Glutamatergic neuron (in vitro differentiated cells): Measurements from ENCODE around the gene PTPN7. TPM values are rescaled to one million over a fixed set of nuclear protein-coding genes. Genes with fewer than 3 reads are reported as not detected.

Experiments
- DNase-seq: peaks from one replicate; pipeline ENCODE4 v3.0.0; 2022
- H3K27ac Mint-ChIP-seq: one replicate; pipeline ENCODE4 v1.8.0; 2020; ENCODE audit warnings: mild to moderate bottlenecking, mixed read lengths, inconsistent platforms; ENCODE audit not compliant: unreplicated experiment
- H3K27me3 Mint-ChIP-seq: one replicate; pipeline ENCODE4 v1.8.0; 2020; ENCODE audit warnings: mild to moderate bottlenecking, moderate library complexity, mixed read lengths, inconsistent platforms; ENCODE audit not compliant: unreplicated experiment
- H3K36me3 Mint-ChIP-seq: one replicate; pipeline ENCODE4 v1.8.0; 2020; ENCODE audit warnings: mild to moderate bottlenecking, mixed read lengths, inconsistent platforms; ENCODE audit not compliant: unreplicated experiment
- H3K4me1 Mint-ChIP-seq: one replicate; pipeline ENCODE4 v1.8.0; 2020; ENCODE audit warnings: mild to moderate bottlenecking, low read depth, mixed read lengths, inconsistent platforms; ENCODE audit not compliant: unreplicated experiment
- H3K4me3 Mint-ChIP-seq: one replicate; pipeline ENCODE4 v1.8.0; 2020; ENCODE audit warnings: mild to moderate bottlenecking, mixed read lengths, inconsistent platforms; ENCODE audit not compliant: unreplicated experiment
- H3K9me3 Mint-ChIP-seq: one replicate; pipeline ENCODE4 v1.8.0; 2020; ENCODE audit warnings: mild to moderate bottlenecking, moderate library complexity, mixed read lengths, inconsistent platforms; ENCODE audit not compliant: unreplicated experiment
- CTCF ChIP-seq: fragments of 200-600 bp; sonication (generic); IDR thresholded peaks from one replicate; pipeline ENCODE4 v1.5.0; 2021; ENCODE audit not compliant: partially characterized antibody, unreplicated experiment
- total RNA-seq: library from RNA; stranded (reverse); fragmentation: NEBNext Ultra II Directional; extraction: Animal tissue kit (Norgen Biotek cat#: 25700); gene quantifications from one replicate; pipeline ENCODE4 v1.2.1, GENCODE V29; 2021; ENCODE audit not compliant: unreplicated experiment

The PTPN7 gene
- total RNA-seq, 1 donor from 2014 or later, result not detected

GRCh38 chr1:202200112-202200548 lies 39.7 kb upstream of the PTPN7 start:
- no peaks in the 10 kb centered on the region for H3K36me3 Mint-ChIP-seq

DNA sequence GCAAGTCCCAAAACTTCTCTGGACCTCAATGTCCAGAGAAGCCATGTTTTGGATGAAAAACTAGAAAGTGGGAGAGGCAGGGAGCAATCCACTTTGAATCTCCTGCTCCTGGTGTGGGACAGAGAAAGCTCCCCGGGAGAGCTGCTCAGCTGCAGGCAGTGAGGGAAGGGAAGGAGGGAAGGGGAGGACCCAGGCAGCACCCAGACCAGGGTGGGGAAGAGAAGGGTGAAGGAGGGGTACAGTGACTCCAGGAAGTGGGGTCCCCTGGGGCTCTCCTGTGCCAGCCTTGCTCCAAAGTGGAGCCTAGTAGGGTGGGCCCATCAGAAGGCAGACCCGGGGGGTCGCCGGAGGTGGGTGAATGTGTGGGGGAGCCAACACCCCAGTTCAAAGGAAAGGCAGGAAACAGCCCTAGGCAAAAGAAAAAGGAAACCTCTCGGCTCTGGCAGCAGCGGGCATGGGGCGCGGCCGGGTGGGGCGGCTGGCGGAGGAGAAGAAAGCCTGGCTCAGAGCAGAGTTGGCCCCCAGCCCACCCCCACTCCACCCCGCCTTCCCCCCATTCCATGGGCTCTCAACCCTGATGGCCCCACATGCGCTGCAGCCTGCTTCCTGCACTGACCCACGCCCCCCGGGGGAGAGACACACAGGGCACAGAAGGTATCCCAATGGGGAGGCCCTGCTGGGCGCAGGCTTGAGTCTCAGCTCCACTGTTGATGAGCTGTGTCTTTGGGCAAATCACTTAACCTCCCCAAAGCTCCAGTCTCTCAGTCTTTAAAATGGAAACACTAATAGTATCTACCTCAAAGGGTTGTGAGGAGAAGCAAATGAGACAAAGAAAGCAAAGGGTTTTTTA lies 38.9 kb upstream of the PTPN7 start:
- no peak for DNase-seq
- TF ChIP-seq CTCF, result no peak
- peaks cover 13% of the 10 kb centered on the region for H3K27me3 Mint-ChIP-seq

More at GRCh38 chr1:202200112-202200548, 39.7 kb upstream of the PTPN7 start:
- H3K9me3 Mint-ChIP-seq, result peaks cover 5% of the 10 kb centered on the region
- no peak overlapping the region for H3K4me3 Mint-ChIP-seq
- DNase-seq, result no peak
- peaks cover 12% of the 10 kb centered on the region for H3K27me3 Mint-ChIP-seq
- no peak for TF ChIP-seq CTCF
- peaks cover 4% of the 10 kb centered on the region for H3K4me1 Mint-ChIP-seq
- no peak overlapping the region for H3K27ac Mint-ChIP-seq

GRCh38 chr1:202198366-202198724 lies 37.9 kb upstream of the PTPN7 start:
- Mint-ChIP-seq H3K36me3 (no peaks in the 10 kb centered on the region), H3K4me1 (peaks cover 4% of the 10 kb centered on the region), H3K27me3 (peaks cover 14% of the 10 kb centered on the region), H3K4me3 (no peak overlapping the region), H3K9me3 (peaks cover 4% of the 10 kb centered on the region), H3K27ac (no peak overlapping the region)
- no peak for TF ChIP-seq CTCF
- DNase-seq, result no peak

More for the DNA sequence above, 38.9 kb upstream of the PTPN7 start:
- Mint-ChIP-seq H3K27ac (no peak overlapping the region), H3K36me3 (no peaks in the 10 kb centered on the region), H3K4me1 (peaks cover 4% of the 10 kb centered on the region), H3K9me3 (peaks cover 5% of the 10 kb centered on the region), H3K4me3 (no peak overlapping the region)

DNA sequence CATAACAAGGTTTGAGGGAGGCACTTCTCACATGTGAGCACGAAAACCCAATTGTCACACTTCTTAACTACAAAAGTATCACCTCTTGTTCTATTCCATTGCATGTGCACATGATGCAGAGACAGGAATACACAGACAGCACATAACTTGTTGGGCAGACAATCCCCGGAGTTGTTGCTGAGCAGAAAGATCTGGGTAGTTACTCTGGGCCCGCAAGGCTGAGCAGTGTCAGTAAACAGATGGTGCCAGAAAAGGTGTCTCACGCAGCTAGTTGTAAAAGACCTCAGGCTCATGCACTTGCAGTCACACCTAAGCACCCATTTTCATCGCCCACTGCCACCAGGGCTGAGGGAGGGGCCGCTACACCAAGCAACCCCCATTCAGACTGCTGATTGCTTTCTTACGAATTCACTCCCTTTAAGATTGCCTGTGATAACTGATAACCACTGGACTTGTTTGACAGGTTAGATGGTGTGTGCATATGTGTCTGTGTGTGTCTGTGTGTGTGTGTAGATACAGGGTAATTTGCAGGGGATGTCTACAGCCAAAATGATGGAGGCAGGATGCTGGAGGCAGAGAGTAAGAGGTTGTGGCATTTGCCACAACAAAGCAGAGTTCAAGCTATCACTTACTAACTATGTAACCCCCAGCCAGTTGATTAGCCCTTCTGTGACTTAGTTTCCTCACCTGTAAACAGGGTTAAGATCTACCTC lies 37.4 kb upstream of the PTPN7 start:
- Mint-ChIP-seq H3K4me1 (peaks cover 4% of the 10 kb centered on the region), H3K27me3 (peaks cover 14% of the 10 kb centered on the region), H3K27ac (no peak overlapping the region), H3K4me3 (no peak overlapping the region), H3K9me3 (peaks cover 4% of the 10 kb centered on the region), H3K36me3 (no peaks in the 10 kb centered on the region)
- no peak for TF ChIP-seq CTCF
- no peak for DNase-seq

DNA sequence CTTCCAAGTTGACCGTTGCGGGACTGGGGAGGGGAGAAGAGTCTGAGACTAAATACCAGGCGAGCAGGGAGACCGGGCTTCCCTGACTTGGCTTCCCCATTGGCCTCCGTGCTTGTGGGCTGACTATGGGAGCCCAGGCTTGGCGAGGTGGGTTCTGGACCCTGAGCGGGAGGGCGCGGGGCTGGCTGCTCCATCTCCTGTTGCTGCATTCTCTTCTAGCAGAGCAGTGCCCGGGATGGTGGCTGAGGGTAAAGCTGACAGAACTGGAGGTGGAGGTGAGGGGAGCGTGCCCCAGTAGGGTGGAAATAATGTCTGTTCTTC lies 33.9 kb upstream of the PTPN7 start:
- H3K4me3 Mint-ChIP-seq, result no peak overlapping the region
- peaks cover 17% of the 10 kb centered on the region for H3K27me3 Mint-ChIP-seq

More for the DNA sequence above, 33.9 kb upstream of the PTPN7 start:
- peaks cover 3% of the 10 kb centered on the region for H3K9me3 Mint-ChIP-seq
- no peak for DNase-seq
- no peaks in the 10 kb centered on the region for H3K36me3 Mint-ChIP-seq
- TF ChIP-seq CTCF, result no peak
- H3K27ac Mint-ChIP-seq, result no peak overlapping the region
- H3K4me1 Mint-ChIP-seq, result peaks cover 10% of the 10 kb centered on the region
